ENCODE data around the gene NRCAM. TPM values are rescaled to one million over a fixed set of nuclear protein-coding genes. Genes with fewer than 3 reads are reported as not detected.

Gene NRCAM
- total and polyA plus RNA-seq, 10 of the 15 experiments (the other 5 are each of a cell fraction or from before 2014, with no cell fraction given) = 0.30 to 2.0 (median 1.0) TPM

DNA sequence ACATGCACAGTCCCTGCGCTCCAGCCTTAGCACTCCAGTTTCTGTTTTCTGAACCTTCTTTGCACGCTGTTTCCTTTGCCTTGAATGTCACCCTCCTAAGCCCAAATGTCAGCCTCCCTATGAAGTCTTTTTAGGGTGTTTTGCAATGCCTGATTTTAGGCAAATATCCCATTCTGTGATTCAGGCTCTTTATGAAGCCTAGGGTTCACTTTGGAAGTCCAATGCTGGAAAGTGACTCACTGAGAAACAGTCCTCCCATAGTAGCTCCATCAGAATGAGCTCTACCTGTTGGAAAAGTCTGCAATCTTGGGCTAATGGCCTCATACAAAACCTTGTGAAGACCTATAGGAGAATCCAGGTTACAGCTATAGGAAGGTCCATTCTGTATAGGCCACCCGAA lies 331.4 kb downstream of the NRCAM start:
- RAD21 ChIA-PET (ENCODE audit: unreplicated experiment) = interaction anchor here (1.5 to 1.8 kb wide), 2 partner anchors 11 to 20 kb away, joined by 4 to 8 read pairs; no protein-coding TSS in a partner anchor
- Histone ChIP-seq H3K27me3 (replicated peaks in 1 of 2; ENCODE audit: control insufficient read depth in 2 of 2, insufficient read depth in 2 of 2, low read length in 1 of 2) (0 out of 4 replicates have a peak, but pooled peaks cover 0 to 3% of the 10 kb centered on the region in 2 experiments), H3K27ac (ENCODE audit: control insufficient read depth, insufficient read depth) (no peak overlapping the region), H3K4me1 (ENCODE audit: control insufficient read depth, insufficient read depth, low read length) (no peaks in the 10 kb centered on the region), H2AFZ (ENCODE audit: control insufficient read depth, low read depth, low read length) (no peak overlapping the region), H4K20me1 (ENCODE audit: control insufficient read depth, insufficient read depth) (no peaks in the 10 kb centered on the region), H3K9ac (ENCODE audit: control insufficient read depth, insufficient read depth, low read length) (no peak overlapping the region), H3K79me2 (ENCODE audit: control insufficient read depth, insufficient read depth, low read length) (no peaks in the 10 kb centered on the region), H3K36me3 (ENCODE audit: control insufficient read depth in 2 of 2, insufficient read depth in 2 of 2, low read length in 1 of 2) (no peaks in the 10 kb centered on the region), H3K4me2 (ENCODE audit: control insufficient read depth, insufficient read depth) (no peak overlapping the region), H3K4me3 (no peak overlapping the region), H3K9me3 (replicated peaks; ENCODE audit: control insufficient read depth, insufficient read depth, low read length) (no peaks in the 10 kb centered on the region)
- FAIRE-seq (no peak), DNase-seq (ENCODE audit: low read depth, low spot score) (no peak), ATAC-seq (no peak)
- in situ Hi-C loops (cut with MboI) = no loop called here
- WGBS (ENCODE audit: insufficient coverage, insufficient replicate concordance, low lambda C conversion rate, missing lambda C conversion rate) = 64% methylated on average over 3 of the region's 3 CpGs
- CTCF ChIA-PET = interaction anchor here (0.7 to 2.0 kb wide), 5 partner anchors 9 to 25 kb away, joined by 3 to 7 read pairs (median 5); no protein-coding TSS in a partner anchor
- TF ChIP-seq POU2F2 (IDR thresholded peaks at IDR 0.05; ENCODE audit: borderline replicate concordance, low read depth, low read length) (no peak), SPI1 (IDR thresholded peaks at IDR 0.05; ENCODE audit: borderline replicate concordance, insufficient read depth, low read depth, low read length) (no peak), HCFC1 (IDR thresholded peaks at IDR 0.05; ENCODE audit: low read length) (no peak), ZSCAN29 (IDR thresholded peaks at IDR 0.05) (no peak), TCF12 (IDR thresholded peaks at IDR 0.05; ENCODE audit: low read depth, low read length) (no peak), BRCA1 (IDR thresholded peaks at IDR 0.05; ENCODE audit: low read depth, low read length) (no peak), LARP7 (IDR thresholded peaks at IDR 0.05) (no peak), ZNF207 (IDR thresholded peaks at IDR 0.05; ENCODE audit: borderline replicate concordance) (no peak), CBX3 (IDR thresholded peaks at IDR 0.05; ENCODE audit: borderline replicate concordance, low read depth) (no peak), CREB1 (IDR thresholded peaks at IDR 0.05; ENCODE audit: low read depth) (no peak), ZNF274 (IDR thresholded peaks at IDR 0.05; ENCODE audit: insufficient read depth, insufficient read length) (no peak), CBFB (IDR thresholded peaks at IDR 0.05; ENCODE audit: low read depth) (no peak)
- TF ChIP-seq, protein P1, sequence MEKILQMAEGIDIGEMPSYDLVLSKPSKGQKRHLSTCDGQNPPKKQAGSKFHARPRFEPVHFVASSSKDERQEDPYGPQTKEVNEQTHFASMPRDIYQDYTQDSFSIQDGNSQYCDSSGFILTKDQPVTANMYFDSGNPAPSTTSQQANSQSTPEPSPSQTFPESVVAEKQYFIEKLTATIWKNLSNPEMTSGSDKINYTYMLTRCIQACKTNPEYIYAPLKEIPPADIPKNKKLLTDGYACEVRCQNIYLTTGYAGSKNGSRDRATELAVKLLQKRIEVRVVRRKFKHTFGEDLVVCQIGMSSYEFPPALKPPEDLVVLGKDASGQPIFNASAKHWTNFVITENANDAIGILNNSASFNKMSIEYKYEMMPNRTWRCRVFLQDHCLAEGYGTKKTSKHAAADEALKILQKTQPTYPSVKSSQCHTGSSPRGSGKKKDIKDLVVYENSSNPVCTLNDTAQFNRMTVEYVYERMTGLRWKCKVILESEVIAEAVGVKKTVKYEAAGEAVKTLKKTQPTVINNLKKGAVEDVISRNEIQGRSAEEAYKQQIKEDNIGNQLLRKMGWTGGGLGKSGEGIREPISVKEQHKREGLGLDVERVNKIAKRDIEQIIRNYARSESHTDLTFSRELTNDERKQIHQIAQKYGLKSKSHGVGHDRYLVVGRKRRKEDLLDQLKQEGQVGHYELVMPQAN (conservative IDR thresholded peaks at IDR 0.05) = no peak
- intact Hi-C loops (cut with micrococcal nuclease; ENCODE audit: unreplicated experiment) = no loop called here
- POLR2A ChIA-PET = no interaction called here
- no TSS peak for BruUV-seq (replicated peaks)
- SMC1A ChIA-PET (ENCODE audit: uncharacterized antibody, unreplicated experiment) = interaction anchor here (0.6 to 2.1 kb wide), 7 partner anchors 9 to 681 kb away, joined by 3 to 6 read pairs (median 5); no protein-coding TSS in a partner anchor
